Activated CD4-positive, alpha-beta T cell treated with anti-CD3 and anti-CD28 coated beads, Interleukin-2, amount 50 U/mL, for 24 hours (primary cell): ENCODE results near the gene DNMT1.

Experiments used
- DNase-seq, 2 donors: peaks; one replicate each; pipeline ENCODE4 v3.0.0-alpha.2; 2020; ENCODE audit warnings: low read depth in 1 of 2, low spot score in 1 of 2

The DNMT1 gene

GRCh38 chr19:10115392-10116084 lies 79.2 kb downstream of the DNMT1 start:
- DNase-seq, result no peak

GRCh38 chr19:10114651-10115391 lies 79.9 kb downstream of the DNMT1 start:
- DNase-seq, result peak in 1 of 2 donors; percentile 24

- peak in 1 of 2 donors; percentile 32 for DNase-seq
Observed at GRCh38 chr19:10113964-10114650, 80.6 kb downstream of the DNMT1 start.

DNA sequence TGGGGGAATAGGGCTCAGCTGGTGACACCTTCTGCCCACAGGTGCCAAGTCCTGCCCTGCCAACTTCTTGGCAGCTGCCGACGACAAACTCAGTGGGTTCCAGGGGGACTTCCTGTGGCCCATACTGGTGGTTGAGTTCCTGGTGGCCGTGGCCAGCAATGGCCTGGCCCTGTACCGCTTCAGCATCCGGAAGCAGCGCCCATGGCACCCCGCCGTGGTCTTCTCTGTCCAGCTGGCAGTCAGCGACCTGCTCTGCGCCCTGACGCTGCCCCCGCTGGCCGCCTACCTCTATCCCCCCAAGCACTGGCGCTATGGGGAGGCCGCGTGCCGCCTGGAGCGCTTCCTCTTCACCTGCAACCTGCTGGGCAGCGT lies 81.2 kb downstream of the DNMT1 start:
- DNase-seq, result peak in 1 of 2 donors; percentile 24

DNA sequence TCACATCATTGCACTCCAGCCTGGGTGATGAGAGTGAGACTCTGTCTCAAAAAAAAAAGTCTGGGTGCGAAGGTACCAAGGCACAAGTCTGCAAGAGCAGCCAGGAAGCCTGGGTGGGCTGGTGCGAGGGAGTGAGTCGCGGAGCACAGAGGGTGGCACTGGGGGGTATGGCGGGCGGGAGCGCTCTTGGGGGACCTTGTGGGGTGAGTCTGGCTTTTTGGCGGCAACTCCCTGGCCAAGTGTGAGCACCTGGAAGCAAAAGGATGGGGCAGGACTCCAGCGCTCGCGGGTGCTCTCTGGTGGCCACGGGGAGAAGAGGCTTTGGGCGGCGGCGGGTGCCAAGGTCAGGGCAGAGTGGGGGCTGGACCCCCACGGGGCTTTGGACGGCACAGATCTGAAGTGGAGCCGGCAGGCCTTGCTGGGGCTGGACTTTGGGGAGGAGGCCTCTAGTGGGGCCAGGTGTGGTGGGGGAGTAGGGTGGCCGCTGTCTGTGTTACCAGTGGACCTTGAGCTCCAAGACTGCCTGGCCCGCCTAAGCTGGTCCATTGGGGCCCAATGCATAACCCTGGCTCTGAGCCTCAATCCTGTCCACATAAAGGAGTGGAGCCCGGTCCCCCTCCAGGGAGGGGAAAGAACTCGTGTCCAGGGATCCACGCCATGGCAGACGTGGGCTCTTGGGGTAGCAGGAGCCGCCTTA lies 81.7 kb downstream of the DNMT1 start:
- peak in 1 of 2 donors; percentile 62 for DNase-seq

DNA sequence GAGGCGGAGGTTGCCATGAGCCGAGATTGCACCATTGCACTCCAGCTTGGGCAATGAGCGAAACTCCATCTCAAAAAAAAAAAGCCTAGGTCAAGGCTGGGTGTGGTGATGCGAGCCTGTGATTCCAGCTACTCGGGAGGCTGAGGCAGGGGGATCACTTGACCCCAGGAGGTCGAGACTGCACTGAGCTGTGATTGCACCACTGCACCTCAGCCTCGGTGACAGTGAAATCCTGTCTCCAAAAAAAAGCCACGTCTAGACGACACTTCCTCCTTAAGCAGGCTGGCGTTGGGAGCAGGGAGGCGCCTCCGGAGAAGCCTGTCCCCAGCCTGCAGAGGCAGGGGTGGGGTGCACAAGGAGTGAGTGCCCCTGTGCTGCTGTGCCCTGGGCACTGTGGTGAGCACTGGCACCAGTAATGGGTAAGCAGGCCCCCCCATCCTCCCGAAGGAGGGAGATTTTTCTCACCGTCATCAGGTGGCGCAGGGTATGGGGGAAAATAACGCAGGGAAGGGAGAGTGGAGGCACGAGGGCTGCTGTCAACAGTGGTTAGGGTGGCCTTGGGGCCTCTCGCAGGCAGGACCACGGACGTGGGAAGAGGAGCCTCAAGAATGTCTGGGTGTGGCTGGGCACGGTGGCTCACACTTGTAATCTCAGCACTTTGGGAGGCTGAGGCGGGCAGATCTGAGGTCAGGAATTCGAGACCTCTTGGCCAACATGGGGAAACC lies 82.6 kb downstream of the DNMT1 start:
- peak in 1 of 2 donors; percentile 32 for DNase-seq

- no peak for DNase-seq
Observed at GRCh38 chr19:10111405-10111811, 83.3 kb downstream of the DNMT1 start, which contains the start of gene P2RY11. P2RY11 (plus strand) TSS chr19:10111693; CDS start chr19:10111722, 29 bp downstream.

DNA sequence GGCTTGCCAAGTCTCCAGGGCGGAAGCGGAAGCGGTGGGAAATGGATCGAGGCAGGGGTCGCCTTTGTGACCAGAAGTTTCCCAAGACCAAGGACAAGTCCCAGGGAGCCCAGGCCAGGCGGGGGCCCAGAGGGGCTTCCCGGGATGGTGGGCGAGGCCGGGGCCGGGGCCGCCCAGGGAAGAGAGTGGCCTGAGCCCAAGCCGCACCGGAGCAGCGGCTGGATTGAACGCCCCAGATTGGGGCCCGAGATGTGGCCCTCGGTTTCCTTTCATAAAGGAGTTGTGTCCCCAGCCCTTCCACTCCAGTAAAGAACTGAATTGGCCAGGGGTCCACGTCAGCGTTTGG lies 83.8 kb downstream of the DNMT1 start:
- no peak for DNase-seq

DNA sequence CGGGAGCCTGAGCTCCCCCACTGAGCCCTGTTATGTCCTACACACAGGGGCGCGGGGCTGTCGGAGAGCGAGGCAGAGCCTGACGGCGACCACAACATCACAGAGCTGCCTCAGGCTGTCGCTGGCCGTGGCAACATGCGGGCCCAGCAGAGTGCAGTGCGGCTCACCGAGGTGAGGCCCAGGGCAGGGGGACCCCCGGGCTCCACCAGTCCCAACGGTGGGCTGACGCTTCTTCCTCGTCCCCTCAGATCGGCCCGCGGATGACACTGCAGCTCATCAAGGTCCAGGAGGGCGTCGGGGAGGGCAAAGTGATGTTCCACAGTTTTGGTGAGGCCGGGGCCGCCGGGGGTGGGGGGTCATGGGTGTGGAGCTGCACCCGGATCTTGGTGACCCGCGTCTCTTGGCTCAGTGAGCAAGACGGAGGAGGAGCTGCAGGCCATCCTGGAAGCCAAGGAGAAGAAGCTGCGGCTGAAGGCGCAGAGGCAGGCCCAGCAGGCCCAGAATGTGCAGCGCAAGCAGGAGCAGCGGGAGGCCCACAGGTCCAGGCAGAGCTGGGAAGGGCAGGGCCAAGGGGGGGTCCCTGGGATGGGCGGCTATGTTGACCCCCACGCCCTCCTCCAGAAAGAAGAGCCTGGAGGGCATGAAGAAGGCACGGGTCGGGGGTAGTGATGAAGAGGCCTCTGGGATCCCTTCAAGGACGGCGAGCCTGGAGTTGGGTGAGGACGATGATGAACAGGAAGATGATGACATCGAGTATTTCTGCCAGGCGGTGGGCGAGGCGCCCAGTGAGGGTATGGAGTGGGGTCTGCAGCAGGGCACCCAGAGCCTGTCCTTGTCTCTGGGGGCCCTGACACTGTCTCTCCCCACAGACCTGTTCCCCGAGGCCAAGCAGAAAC lies 84.4 kb downstream of the DNMT1 start:
- no peak for DNase-seq

- no peak for DNase-seq
Observed at GRCh38 chr19:10109528-10109927, 85.2 kb downstream of the DNMT1 start.

DNA sequence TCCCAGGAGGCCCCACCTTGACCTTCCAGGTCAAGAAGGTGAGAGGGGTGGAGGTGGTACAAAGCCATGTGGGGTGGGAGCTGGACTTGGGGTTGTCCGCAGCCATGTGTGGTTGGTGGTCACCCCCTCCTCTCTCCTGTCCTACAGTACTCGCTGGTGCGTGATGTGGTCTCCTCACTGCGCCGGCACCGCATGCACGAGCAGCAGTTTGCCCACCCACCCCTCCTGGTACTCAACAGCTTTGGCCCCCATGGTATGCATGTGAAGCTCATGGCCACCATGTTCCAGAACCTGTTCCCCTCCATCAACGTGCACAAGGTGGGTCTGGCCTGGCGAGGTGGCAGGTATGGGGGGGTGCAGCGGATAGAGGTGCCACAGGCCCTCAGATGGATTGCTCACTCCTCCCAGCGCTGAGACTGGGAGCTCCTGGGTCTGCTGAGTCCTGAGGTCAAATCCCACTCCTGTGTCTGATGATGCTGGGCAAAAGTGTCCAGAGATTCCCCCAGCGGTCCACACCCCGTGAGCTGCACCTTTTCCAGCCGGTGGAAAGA lies 86.9 kb downstream of the DNMT1 start:
- no peak for DNase-seq

- DNase-seq, result no peak
Observed at GRCh38 chr19:10107254-10107653, 87.5 kb downstream of the DNMT1 start.

DNA sequence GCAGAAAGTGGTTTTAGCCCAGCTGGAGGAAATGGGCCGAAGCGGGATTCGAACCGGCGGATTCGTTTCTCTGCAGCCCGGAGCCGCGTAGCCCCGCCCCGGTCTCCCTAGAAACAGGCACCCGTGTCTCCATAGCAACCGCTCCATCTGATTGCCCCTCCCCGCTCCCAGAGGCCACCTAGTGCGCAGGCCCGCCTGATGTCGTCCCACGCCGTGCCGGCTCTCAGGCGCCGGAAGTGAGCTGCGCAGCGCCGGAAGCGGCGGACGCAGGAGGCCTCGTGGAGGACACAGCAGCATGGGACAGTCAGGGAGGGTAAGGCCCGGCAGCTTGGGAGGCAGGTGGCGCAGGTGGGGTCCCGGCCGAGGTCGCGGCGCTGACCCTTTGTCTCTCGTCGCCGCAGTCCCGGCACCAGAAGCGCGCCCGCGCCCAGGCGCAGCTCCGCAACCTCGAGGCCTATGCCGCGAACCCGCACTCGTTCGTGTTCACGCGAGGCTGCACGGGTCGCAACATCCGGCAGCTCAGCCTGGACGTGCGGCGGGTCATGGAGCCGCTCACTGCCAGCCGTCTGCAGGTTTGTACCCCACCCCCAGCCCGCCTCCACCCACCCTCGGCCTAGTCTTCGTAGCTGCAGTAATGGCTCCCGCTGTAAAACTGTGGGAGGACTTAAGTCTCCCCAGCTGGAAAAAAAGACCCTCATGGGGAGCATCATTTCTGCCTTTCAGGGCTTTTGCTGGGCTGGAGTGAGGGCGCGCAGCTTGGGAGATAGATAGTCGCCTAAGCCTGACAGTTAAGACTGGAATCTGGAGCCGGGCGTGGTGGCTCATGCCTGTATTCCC lies 88.4 kb downstream of the DNMT1 start, which contains the start of gene PPAN:
TSS of gene PPAN (plus strand) at position 263 of the 837 bp plus-strand sequence. CDS start at position 296, 33 bp downstream.
- peak; percentile 90 to 99 for DNase-seq

DNA sequence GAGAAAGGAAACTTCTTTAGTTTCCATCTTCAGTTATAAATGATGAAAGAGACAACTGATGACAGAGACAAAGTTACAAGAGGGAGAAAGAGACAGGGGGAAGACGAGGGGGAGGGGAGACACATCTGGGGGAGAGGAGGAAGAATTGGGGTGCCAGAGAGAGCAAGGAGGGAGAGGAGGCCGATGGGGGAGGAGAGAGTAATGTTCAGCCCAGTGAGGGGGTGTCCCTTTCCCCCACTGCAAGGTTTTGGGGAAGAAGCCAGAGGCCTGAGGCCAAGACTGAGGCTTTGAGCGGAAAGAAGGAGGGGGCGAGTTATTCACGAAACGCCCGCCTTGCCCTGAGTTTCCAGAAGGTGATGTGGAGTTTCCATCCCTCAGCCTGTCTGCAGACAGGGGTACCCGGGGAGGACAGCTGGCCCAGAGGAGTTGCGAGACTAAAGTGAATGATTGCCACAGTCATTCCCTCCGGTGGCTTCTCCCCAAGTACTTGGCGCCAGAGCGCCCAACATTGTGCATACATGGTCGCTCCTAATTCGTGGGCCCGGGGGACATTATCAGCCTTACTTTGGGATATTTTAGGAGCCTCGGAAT lies 89.1 kb downstream of the DNMT1 start:
- peak in 1 of 2 donors; percentile 86 for DNase-seq

DNA sequence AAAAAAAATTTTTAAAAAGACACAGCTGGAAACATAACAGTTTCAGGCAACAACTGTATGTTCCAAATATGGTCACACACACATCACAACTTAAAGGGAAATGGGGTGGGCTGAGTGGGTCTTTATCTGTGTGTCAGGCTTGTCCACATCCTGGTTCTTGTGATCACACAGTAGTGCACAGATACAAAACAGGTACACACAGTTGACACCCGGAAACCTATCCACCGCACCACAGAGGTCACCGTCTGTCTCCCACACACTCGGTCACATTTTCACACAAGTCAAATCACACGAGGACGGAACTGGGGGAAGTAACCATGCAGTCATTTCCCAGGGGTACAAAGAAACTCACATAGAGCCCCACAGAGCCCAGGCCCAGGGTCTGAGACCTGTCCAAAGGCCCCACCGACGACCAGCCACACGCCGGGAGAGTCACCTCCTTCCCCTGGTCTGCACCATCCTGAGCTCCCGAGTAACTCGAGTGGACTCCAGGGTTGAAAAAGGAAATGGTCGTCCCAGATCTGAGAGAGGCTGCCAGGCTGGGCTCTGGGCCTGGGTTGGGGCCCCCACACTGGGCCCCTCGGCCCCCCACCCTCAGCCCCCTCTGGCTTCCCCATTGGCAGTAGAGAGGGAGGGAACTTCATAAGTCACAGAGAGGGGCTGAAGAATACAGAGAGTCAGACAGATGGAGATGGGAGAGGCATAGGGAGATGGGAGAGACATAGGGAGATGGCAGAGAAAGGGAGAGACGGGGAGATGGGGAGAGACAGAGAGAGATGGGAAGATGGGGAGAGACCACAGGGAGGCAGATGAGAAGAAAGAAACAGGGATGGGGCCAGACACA lies 89.9 kb downstream of the DNMT1 start:
- DNase-seq, result peak; percentile 51 to 79

DNA sequence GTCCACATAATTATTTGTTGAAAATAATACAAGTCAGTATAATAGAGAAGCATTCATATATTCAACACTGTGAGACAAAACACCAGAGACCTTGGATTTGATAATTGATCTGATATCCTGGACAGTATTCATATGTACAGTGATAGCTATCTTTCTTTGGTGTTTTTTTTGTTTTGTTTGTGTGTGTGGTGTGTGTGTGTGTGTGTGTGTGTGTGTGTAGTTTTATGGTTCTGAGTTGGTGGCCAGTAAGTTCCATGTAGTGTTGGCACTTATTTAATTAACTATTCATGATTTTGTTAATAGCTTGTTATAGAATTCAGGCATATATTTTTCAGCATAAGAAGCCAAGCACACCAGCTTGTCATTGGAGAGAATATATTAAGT lies 90.6 kb downstream of the DNMT1 start:
- DNase-seq, result no peak

DNA sequence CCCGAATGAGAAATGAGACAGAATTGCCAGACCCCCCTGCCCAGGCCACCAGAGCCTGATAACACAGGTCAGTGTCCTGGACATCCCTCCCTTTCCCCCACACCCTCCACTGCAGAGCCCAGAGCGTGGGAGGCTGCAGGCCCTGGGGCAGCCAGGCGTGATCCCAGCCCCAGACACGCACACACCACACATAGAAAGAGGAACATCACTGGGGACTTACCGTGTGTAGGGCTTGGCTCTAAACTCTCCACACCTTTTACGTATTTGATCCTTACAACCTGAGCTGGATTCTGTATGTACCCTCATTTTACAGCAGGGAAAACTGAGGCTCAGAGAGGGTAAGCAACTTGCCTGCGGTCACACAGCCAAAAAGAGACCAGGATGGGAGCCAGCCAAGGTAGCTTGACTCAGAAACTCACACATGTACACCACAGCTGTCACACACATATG lies 91.9 kb downstream of the DNMT1 start:
- DNase-seq, result no peak
